Left colon (tissue), 2 donors: Measurements from ENCODE around the gene RANBP1. TPM values are rescaled to one million over a fixed set of nuclear protein-coding genes. Genes with fewer than 3 reads are reported as not detected.
"Not testable (repeated sequence)": the region's sequence is repeated elsewhere in the genome, so short reads cannot be mapped to it uniquely, and the experiment has no call there.

ENCODE experiments used
- ATAC-seq: fragments of 200-7000 bp; cut with Tn5 transposase; one replicate; pipeline ENCODE4 v1.9.1; 2020; ENCODE audit warnings: mild to moderate bottlenecking, moderate library complexity
- DNase-seq, 2 donors: peaks; one replicate each; pipeline ENCODE4 v3.0.0-alpha.2; 2020
- intact Hi-C, 2 donors: fragments of 100-400 bp; cut with DNase I in 1 of 2; cut with micrococcal nuclease in 1 of 2; formaldehyde crosslinking; loops; one replicate each; pipeline versions ENCODE4 v1.11.2 to v1.14.0; 2022; cut with DNase I, micrococcal nuclease
- long read RNA-seq: library from polyadenylated mRNA; unstranded; transcript quantifications from one replicate; pipeline ENCODE4 v2.0.0, GENCODE V29; 2021
- total RNA-seq, 2 donors: library from RNA; stranded (reverse); fragmentation: NEBNext Ultra II Directional; extraction: Animal tissue kit (Norgen Biotek cat#: 25700); gene quantifications; one replicate each; pipeline ENCODE4 v1.2.1, GENCODE V29; 2021
- donor health status: DM: no; HTN: no; CAD: no.
- donor health status: DM: yes; HTN: yes; CAD: no.

Gene RANBP1
- 10 to 100 TPM; 57.2 to 80.3 TPM for total RNA-seq
- long read RNA-seq, transcript RANBP1-201 (6 exons, 837 nt), result major isoform, 63 of 127 reads
- long read RNA-seq, transcript RANBP1-202 (6 exons, 1,132 nt), result minor isoform, 51 of 127 reads
- long read RNA-seq, partial matches to known transcripts, result 8 of 127 reads
- long read RNA-seq, other reads (novel, unspliced or antisense), result 1 of 127 reads

DNA sequence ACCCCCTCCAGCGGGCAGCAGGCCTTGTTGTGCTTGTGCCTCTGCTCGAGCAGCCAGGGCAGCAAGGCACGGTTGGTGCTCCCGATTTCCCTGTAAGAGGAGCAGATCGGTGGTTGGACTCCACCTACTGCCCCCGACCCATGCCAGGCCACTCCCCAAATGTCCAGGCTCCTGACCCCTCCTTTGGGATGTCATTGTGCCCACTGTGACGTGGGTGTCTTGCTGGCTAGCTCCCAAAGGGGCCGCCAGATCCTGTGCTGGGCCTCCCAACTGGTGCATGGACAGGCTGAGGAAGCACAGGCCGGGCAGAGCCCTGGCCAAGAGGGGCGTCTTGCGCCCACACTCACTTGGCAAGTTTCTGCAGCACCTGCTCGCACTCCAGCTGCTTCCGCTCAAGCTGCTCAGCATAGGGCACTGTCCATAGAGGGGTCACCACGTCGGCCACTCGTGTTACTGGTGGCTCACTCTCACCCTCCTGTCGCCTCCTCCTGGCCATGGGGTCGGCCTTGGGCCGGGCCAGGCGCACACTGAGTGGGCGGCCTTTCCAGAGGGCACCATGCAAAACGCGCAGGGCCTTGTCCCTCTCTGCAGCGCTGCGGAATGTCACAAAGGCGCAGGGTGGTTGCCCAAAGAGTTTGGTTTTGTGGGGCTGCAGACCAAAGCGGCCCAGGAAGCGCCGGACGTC lies at the start of gene RANBP1:
Gene RANBP1 (plus strand): TSS at position 414 of the 685 bp plus-strand sequence. CDS start 81 bp downstream, at position 495.
- ATAC-seq, result no peak
- DNase-seq, result no peak
- intact Hi-C loops, result no loop called here

DNA sequence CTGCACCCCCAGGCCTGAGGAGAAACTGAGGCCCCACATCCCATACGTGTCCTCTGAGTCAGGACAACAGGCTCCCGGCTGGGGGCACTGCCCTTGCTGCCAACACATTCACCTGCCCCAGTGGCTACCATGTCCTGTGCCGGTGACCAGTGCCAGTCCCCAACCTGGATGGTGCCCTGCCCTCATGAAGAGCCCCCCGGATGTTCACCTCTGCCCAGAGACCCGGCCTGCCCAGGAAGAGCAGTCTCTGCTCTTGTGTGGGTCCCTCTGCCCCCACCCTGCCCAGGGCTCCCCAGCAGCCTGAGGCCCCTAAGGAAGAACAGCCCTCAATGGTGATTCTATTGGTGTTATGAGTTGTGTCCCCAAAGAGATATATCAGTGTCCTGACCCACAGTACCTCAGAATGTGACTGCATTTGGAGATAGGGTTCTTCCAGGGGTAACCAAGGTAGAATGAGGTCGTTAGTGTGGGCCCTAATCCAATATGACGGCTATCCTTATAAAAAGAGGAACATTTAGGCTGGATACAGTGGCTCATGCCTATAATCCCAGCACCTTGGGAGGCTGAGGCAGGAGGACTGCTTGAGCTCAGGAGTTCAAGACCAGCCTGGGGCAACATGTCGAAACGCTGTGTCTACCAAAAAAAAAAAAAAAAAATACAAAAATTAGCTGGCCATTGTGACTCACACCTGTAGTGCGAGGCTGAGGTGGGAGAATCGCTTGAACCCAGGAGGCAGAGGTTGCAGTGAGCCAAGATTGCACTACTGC lies 49.1 kb upstream of the RANBP1 start:
- DNase-seq (no peak), ATAC-seq (no peak)
- intact Hi-C loops, result no loop called here

GRCh38 chr22:20067384-20067682 lies 48.6 kb upstream of the RANBP1 start:
- ATAC-seq, intact Hi-C loops, DNase-seq: not testable (repeated sequence)

DNA sequence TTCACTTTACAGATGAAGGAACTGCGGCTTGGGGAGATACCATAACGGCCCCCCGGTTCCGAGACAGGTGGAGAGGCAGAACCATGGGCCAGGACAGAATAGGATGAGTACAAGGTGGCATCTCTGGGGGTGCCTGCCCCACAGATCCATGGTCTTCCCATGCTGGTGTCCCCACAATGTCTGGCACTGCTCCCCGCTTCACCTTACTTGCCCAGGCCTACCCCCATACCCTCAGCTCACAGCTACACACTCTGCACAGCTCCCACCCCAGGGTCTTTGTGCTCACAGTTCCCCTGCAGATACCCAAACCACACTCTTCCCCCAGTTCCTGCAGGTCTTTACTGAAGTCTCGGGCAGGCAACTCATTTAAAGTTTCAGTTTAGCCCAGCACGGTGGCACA lies 47.3 kb upstream of the RANBP1 start:
- no peak for ATAC-seq
- DNase-seq, result no peak
- intact Hi-C loops, result no loop called here

GRCh38 chr22:20069331-20070042 lies 46.4 kb upstream of the RANBP1 start:
- intact Hi-C loops, result no loop called here
- ATAC-seq (no peak), DNase-seq (no peak)

DNA sequence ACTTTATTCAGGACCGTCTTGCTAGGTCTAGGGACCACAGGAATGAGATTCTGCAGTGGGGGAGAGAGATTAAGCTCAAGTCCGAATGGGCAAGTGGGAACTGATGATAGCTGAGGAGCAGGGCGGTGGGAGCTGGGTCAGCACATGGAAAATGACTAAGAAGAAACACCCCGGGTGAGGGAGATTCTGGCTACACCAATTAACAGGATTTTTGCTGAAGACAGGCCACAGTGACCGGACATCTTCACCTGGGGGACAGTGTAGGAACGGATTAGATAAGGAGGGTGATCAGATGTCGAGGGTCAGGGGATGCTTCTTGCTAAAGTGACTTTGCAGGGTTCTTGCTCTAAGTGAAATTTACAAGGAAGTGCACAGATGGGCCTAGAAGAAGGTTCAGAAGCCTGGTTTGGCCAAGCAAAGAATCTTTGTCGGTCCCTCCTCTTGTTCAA lies 44.4 kb upstream of the RANBP1 start:
- ATAC-seq (no peak), DNase-seq (no peak)
- intact Hi-C loops, result no loop called here

DNA sequence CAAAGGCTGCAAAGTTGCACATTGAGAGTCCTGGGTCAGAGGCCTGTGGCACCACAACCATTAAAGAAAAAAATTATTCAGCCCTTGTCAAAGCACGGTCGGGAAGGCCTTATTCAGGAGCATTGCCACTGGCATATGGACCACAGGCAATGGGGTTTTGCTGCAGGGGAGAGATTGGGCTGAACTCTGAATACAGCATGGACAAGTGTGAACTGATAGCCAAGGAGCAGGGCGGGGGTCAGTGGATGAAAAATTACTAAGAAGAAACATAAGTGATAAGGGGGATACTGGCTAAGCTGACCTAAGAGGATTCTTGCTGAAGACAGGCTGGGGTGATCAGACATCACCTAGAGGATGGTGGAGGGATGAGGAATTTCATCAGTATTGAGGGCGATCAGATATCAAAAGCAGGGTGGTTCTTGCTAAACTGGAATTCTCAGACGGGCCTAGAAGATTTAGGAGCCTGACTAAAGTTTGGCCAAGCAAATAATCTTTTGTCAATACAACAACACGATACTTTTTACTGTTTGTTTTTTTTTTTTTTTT lies 39.2 kb upstream of the RANBP1 start:
- no peak for DNase-seq
- intact Hi-C loops, result no loop called here
- ATAC-seq, result no peak

- DNase-seq, result peak; percentile 93
- intact Hi-C loops, result no loop called here
- peak; percentile 89 for ATAC-seq
Observed at GRCh38 chr22:20079745-20080444, 36.0 kb upstream of the RANBP1 start, which contains the start of gene DGCR8. TSS of gene DGCR8 (plus strand) at chr22:20080241. CDS start at chr22:20085964, 5,723 bp downstream.

- intact Hi-C loops, result no loop called here
- DNase-seq (peak; percentile 64 to 79), ATAC-seq (peak; percentile 70)
Observed at GRCh38 chr22:20080445-20080775, 35.5 kb upstream of the RANBP1 start.

- intact Hi-C loops, result no loop called here
- ATAC-seq, result peak; percentile 30
- peak in 1 of 2 donors; percentile 35 for DNase-seq
Observed at GRCh38 chr22:20080776-20081654, 34.9 kb upstream of the RANBP1 start.

GRCh38 chr22:20083157-20083890 lies 32.6 kb upstream of the RANBP1 start:
- ATAC-seq (no peak), DNase-seq (no peak)
- intact Hi-C loops, result no loop called here

DNA sequence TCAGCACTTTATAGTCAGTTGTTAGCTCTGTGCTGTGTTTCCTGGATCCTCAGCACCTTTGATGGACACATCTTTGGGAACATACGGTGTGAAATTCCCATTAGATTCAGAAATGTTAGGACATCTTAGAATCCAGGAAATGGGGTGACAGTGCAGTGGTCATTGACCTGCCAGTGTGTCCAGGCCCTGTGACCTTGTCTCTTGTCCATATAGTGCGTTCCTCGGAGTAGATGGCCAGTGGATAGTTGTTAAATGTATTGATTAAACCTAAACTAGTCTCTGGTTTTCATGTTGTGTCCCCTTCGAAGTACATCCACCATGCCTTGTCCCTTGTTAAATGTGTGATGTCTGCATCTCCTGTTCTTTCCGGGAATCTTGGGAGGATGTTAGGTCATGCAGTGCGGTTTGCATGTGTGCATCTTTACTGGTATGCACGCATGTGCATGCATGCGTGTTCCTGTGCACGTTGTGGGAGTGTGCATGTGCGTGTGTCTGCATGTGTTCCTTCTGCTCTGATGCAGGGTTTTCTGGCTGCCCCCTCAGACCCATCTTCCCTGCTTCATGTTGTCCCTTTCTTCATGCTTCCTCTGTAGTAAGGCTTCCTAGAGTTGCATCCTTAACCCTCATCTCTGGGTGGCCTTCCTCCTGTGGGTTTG lies 31.9 kb upstream of the RANBP1 start:
- DNase-seq, result no peak
- intact Hi-C loops, result no loop called here
- no peak for ATAC-seq

GRCh38 chr22:20084547-20085413 lies 31.1 kb upstream of the RANBP1 start:
- no peak for DNase-seq
- intact Hi-C loops, result no loop called here
- no peak for ATAC-seq

GRCh38 chr22:20085651-20086050 lies 30.3 kb upstream of the RANBP1 start:
- ATAC-seq, result no peak
- intact Hi-C loops, result no loop called here
- no peak for DNase-seq

- no peak for DNase-seq
Observed at GRCh38 chr22:20086101-20086599, 29.8 kb upstream of the RANBP1 start.

DNA sequence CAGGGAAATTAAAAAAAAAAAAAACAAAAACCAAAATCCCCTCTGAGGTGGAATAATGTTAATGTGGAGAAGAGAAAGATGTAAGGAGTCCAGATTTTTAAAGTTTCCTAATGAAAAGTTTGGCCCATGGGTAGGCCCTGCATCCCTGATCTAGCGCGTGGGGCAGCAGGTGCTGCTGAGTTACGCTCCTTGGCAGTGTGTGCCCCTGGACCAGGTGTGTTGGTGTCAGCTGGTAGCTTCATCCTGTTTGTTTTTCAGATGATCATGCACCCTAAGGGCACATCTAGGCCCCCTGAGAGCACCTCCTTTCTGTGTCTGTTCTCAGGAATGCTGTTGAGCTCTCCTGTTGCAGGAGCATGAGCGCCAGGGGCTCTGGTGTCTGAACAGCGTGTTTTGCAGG lies 29.1 kb upstream of the RANBP1 start:
- intact Hi-C loops, result no loop called here
- DNase-seq, result no peak
- ATAC-seq, result no peak

More at GRCh38 chr22:20086101-20086599, 29.8 kb upstream of the RANBP1 start:
- intact Hi-C loops, result no loop called here
- ATAC-seq, result no peak
